H9 (cell line): ENCODE measurements around the gene PLXNA4. TPM values are rescaled to one million over a fixed set of nuclear protein-coding genes. Genes with fewer than 3 reads are reported as not detected.

Experiments used
- DNase-seq: peaks from one replicate; pipeline ENCODE4 v3.0.0-alpha.2; 2017
- H2AFZ ChIP-seq: one replicate; pipeline ENCODE4 v1.6.1; 2013; ENCODE audit warnings: mild to moderate bottlenecking, low read length, control low read depth, moderate library complexity
- H2AK5ac ChIP-seq: 2 replicates; pipeline ENCODE4 v1.6.1; 2013; ENCODE audit warnings: low read length, control low read depth, mixed read lengths; ENCODE audit not compliant: insufficient read length
- H2BK120ac ChIP-seq: one replicate; pipeline ENCODE4 v1.6.1; 2013; ENCODE audit warnings: low read depth, mild to moderate bottlenecking, low read length, control low read depth, inconsistent platforms; ENCODE audit not compliant: poor library complexity, severe bottlenecking
- H2BK12ac ChIP-seq: 2 replicates; pipeline ENCODE4 v1.6.1; 2013; ENCODE audit warnings: low read length, control low read depth, mixed read lengths, low read depth; ENCODE audit not compliant: insufficient read length
- H2BK15ac ChIP-seq: 2 replicates; pipeline ENCODE4 v1.6.1; 2013; ENCODE audit warnings: low read depth, low read length, control low read depth
- H2BK20ac ChIP-seq: one replicate; pipeline ENCODE4 v1.6.1; 2013; ENCODE audit warnings: low read depth, mild to moderate bottlenecking, low read length, control low read depth, inconsistent platforms; ENCODE audit not compliant: poor library complexity, severe bottlenecking
- H2BK5ac ChIP-seq: 2 replicates; pipeline ENCODE4 v1.6.1; 2013; ENCODE audit warnings: low read length, control low read depth, mixed read lengths; ENCODE audit not compliant: insufficient read length
- H3K14ac ChIP-seq: 2 replicates; pipeline ENCODE4 v1.6.1; 2013; ENCODE audit warnings: low read length, control low read depth; ENCODE audit not compliant: insufficient read depth
- H3K18ac ChIP-seq: 2 replicates; pipeline ENCODE4 v1.6.1; 2013; ENCODE audit warnings: low read depth, mild to moderate bottlenecking, mixed read lengths, low read length, control low read depth; ENCODE audit not compliant: insufficient read length
- H3K23ac ChIP-seq: 2 replicates; pipeline ENCODE4 v1.6.1; 2013; ENCODE audit warnings: low read length, control low read depth, mixed read lengths, low read depth; ENCODE audit not compliant: insufficient read length
- H3K23me2 ChIP-seq: 2 replicates; pipeline ENCODE4 v1.6.1; 2013; ENCODE audit warnings: low read depth, mild to moderate bottlenecking, mixed read lengths, low read length, control low read depth; ENCODE audit not compliant: insufficient read length, poor library complexity, severe bottlenecking
- H3K27ac ChIP-seq: 2 replicates; pipeline ENCODE4 v1.5.1; 2013; ENCODE audit warnings: low read length, control low read depth, mixed read lengths, low read depth; ENCODE audit not compliant: insufficient read length
- H3K27me3 ChIP-seq: 2 replicates; pipeline ENCODE4 v1.6.1; 2013; ENCODE audit warnings: low read length, control low read depth, inconsistent platforms; ENCODE audit not compliant: insufficient read depth
- H3K4ac ChIP-seq: 2 replicates; pipeline ENCODE4 v1.6.1; 2013; ENCODE audit warnings: low read depth, mild to moderate bottlenecking, control low read depth, inconsistent platforms, low read length, moderate library complexity
- H3K4me1 ChIP-seq: 2 replicates; pipeline ENCODE4 v1.6.1; 2013; ENCODE audit warnings: low read length, control low read depth, inconsistent platforms; ENCODE audit not compliant: insufficient read depth
- H3K4me2 ChIP-seq: 2 replicates; pipeline ENCODE4 v1.6.1; 2013; ENCODE audit warnings: low read length, control low read depth, mixed read lengths; ENCODE audit not compliant: insufficient read length, insufficient read depth
- H3K56ac ChIP-seq: 2 replicates; pipeline ENCODE4 v1.6.1; 2013; ENCODE audit warnings: low read depth, mild to moderate bottlenecking, mixed read lengths, low read length, control low read depth; ENCODE audit not compliant: insufficient read length
- H3K79me1 ChIP-seq: 2 replicates; pipeline ENCODE4 v1.6.1; 2013; ENCODE audit warnings: low read depth, mild to moderate bottlenecking, moderate library complexity, low read length, control low read depth, inconsistent platforms; ENCODE audit not compliant: insufficient read depth, poor library complexity, severe bottlenecking
- H3K79me2 ChIP-seq: 2 replicates; pipeline ENCODE4 v1.6.1; 2013; ENCODE audit warnings: low read length, control low read depth, inconsistent platforms; ENCODE audit not compliant: insufficient read depth
- H3K9ac ChIP-seq: 2 replicates; pipeline ENCODE4 v1.6.1; 2013; ENCODE audit warnings: low read length, control low read depth, mixed read lengths; ENCODE audit not compliant: insufficient read length; ENCODE audit errors: extremely low read depth
- H3K9me3 ChIP-seq: one replicate; pipeline ENCODE4 v1.6.1; 2013; ENCODE audit warnings: low read depth, low read length, inconsistent platforms; ENCODE audit not compliant: control insufficient read depth
- H3T11ph ChIP-seq: one replicate; pipeline ENCODE4 v1.6.1; 2013; ENCODE audit warnings: mild to moderate bottlenecking, low read length, control low read depth, inconsistent platforms
- H4K20me1 ChIP-seq: one replicate; pipeline ENCODE4 v1.6.1; 2013; ENCODE audit not compliant: control insufficient read depth, insufficient read length, insufficient read depth
- H4K5ac ChIP-seq: 2 replicates; pipeline ENCODE4 v1.6.1; 2013; ENCODE audit warnings: low read depth, mild to moderate bottlenecking, mixed read lengths, low read length, control low read depth; ENCODE audit not compliant: insufficient read length
- H4K8ac ChIP-seq: replicated peaks from 2 replicates; pipeline ENCODE4 v1.6.1; 2013; ENCODE audit warnings: low read length, control low read depth, mixed read lengths, low read depth; ENCODE audit not compliant: insufficient read length
- H4K91ac ChIP-seq: 2 replicates; pipeline ENCODE4 v1.6.1; 2013; ENCODE audit warnings: low read depth, mild to moderate bottlenecking, moderate library complexity, mixed read lengths, low read length, control low read depth; ENCODE audit not compliant: insufficient read length
- H3K27ac Mint-ChIP-seq, 3 experiments: 2 replicates in 2 of 3; 3 replicates in 1 of 3; pipeline ENCODE4 v1.8.0; 2020 to 2021; ENCODE audit warnings: mixed read lengths in 3 of 3, mild to moderate bottlenecking in 1 of 3, moderate library complexity in 1 of 3
- H3K27me3 Mint-ChIP-seq: 2 replicates; pipeline ENCODE4 v1.8.0; 2021; ENCODE audit warnings: low read depth, mild to moderate bottlenecking, moderate library complexity, mixed read lengths
- H3K36me3 Mint-ChIP-seq, 3 experiments: 2 replicates in 2 of 3; 3 replicates in 1 of 3; pipeline ENCODE4 v1.8.0; 2020 to 2021; ENCODE audit warnings: low read depth in 3 of 3, mixed read lengths in 3 of 3; ENCODE audit not compliant: insufficient read depth in 1 of 3
- H3K4me1 Mint-ChIP-seq, 2 experiments: 2 replicates each; pipeline ENCODE4 v1.8.0; 2020; ENCODE audit warnings: mixed read lengths in 2 of 2
- H3K4me3 Mint-ChIP-seq, 2 experiments: 2 replicates in 1 of 2; 3 replicates in 1 of 2; pipeline ENCODE4 v1.8.0; 2020 to 2021; ENCODE audit warnings: mild to moderate bottlenecking in 2 of 2, mixed read lengths in 2 of 2, moderate library complexity in 1 of 2
- H3K9me3 Mint-ChIP-seq, 2 experiments: 2 replicates in 1 of 2; 3 replicates in 1 of 2; pipeline ENCODE4 v1.8.0; 2020; ENCODE audit warnings: mild to moderate bottlenecking in 2 of 2, mixed read lengths in 2 of 2, moderate library complexity in 1 of 2
- WGBS: extraction: QIAGEN DNeasy Blood & Tissue Kit; methylation state at CpG from one replicate; pipeline ENCODE4 v1.1.7; 2013; ENCODE audit warnings: missing lambda C conversion rate, low lambda C conversion rate, mixed read lengths; ENCODE audit not compliant: insufficient read length; ENCODE audit errors: extremely low coverage; 5-methylcytosine and 5-hydroxymethylcytosine counted together
- total RNA-seq: library from RNA; stranded (reverse); gene quantifications from 2 replicates; pipeline ENCODE4 v1.2.1, GENCODE V29; 2021
- TF ChIP-seq, protein P1 (sequence below): fragments of 200-600 bp; sonication (generic); conservative IDR thresholded peaks from 3 replicates; pipeline ENCODE4 v1.8.0; 2021; ENCODE audit warnings: antibody characterized with exemption, mild to moderate bottlenecking

PLXNA4 gene
- total RNA-seq, 1 experiment from 2014 or later, result 0.35 TPM

DNA sequence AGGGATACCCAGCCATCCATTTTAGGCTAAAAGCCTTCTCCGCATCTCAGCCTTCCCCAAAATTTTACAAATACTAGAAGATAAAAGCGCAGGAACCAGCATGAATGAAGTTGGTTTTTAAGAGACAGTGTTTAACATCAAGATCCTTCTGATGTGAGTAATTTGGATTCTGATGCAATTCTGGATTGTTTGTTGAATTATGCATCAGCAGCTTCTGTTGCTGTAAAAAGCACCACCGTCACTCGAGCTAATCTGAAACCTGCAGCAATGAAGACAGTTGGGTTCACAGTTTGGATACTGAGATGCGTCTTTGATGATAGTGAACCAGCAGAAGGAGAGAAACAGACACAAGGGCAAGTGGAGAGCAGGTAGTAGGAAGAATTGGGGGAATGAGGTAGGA is 179.2 kb downstream of the PLXNA4 start:
- H3K27ac ChIP-seq, result no peak overlapping the region
- no peak overlapping the region for H2BK15ac ChIP-seq
- no peak overlapping the region for H2BK12ac ChIP-seq
- H2AK5ac ChIP-seq, result no peak overlapping the region
- peaks cover 4 to 20% of the 10 kb centered on the region in 2 experiments for H3K4me1 Mint-ChIP-seq
- H3K18ac ChIP-seq, result no peak overlapping the region
- WGBS, result no CpG with 5 or more reads among the region's 5 CpGs
- H3K27ac Mint-ChIP-seq, result no peak overlapping the region
- H3K4me2 ChIP-seq, result no peak overlapping the region
- no peak overlapping the region for H3K4ac ChIP-seq
- H3K14ac ChIP-seq, result no peak overlapping the region
- H4K91ac ChIP-seq, result no peak overlapping the region
- H4K20me1 ChIP-seq, result no peaks in the 10 kb centered on the region
- H3K9ac ChIP-seq, result no peak overlapping the region
- H3K36me3 Mint-ChIP-seq, result no peaks in the 10 kb centered on the region
- H2AFZ ChIP-seq, result no peak overlapping the region
- no peaks in the 10 kb centered on the region for H3K79me1 ChIP-seq
- H3K27me3 ChIP-seq, result no peaks in the 10 kb centered on the region
- no peak overlapping the region for H3K23ac ChIP-seq
- H3K9me3 Mint-ChIP-seq, result no peaks in the 10 kb centered on the region
- no peak overlapping the region for H2BK5ac ChIP-seq
- DNase-seq, result no peak
- no peak overlapping the region for H4K5ac ChIP-seq
- no peak overlapping the region for H4K8ac ChIP-seq
- no peak overlapping the region for H3K4me3 Mint-ChIP-seq
- H3K79me2 ChIP-seq, result no peaks in the 10 kb centered on the region
- TF ChIP-seq, protein P1, sequence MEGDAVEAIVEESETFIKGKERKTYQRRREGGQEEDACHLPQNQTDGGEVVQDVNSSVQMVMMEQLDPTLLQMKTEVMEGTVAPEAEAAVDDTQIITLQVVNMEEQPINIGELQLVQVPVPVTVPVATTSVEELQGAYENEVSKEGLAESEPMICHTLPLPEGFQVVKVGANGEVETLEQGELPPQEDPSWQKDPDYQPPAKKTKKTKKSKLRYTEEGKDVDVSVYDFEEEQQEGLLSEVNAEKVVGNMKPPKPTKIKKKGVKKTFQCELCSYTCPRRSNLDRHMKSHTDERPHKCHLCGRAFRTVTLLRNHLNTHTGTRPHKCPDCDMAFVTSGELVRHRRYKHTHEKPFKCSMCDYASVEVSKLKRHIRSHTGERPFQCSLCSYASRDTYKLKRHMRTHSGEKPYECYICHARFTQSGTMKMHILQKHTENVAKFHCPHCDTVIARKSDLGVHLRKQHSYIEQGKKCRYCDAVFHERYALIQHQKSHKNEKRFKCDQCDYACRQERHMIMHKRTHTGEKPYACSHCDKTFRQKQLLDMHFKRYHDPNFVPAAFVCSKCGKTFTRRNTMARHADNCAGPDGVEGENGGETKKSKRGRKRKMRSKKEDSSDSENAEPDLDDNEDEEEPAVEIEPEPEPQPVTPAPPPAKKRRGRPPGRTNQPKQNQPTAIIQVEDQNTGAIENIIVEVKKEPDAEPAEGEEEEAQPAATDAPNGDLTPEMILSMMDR, result no peak
- H2BK20ac ChIP-seq, result no peak overlapping the region
- H3K56ac ChIP-seq, result no peak overlapping the region
- H3K9me3 ChIP-seq, result no peaks in the 10 kb centered on the region
- no peaks in the 10 kb centered on the region for H3K23me2 ChIP-seq
- no peak overlapping the region for H2BK120ac ChIP-seq
- peaks cover 2% of the 10 kb centered on the region for H3K27me3 Mint-ChIP-seq
- H3T11ph ChIP-seq, result no peak overlapping the region
- H3K4me1 ChIP-seq, result no peaks in the 10 kb centered on the region
